Heart left ventricle (tissue), 16 donors: ENCODE measurements around the gene LILRA5. TPM values are rescaled to one million over a fixed set of nuclear protein-coding genes. Genes with fewer than 3 reads are reported as not detected.

Source experiments
- ATAC-seq, 4 donors: fragments of 200-7000 bp; cut with Tn5 transposase; one replicate each; pipeline ENCODE4 v1.9.1; 2020 to 2022; ENCODE audit warnings: moderate library complexity in 4 of 4, mild to moderate bottlenecking in 3 of 4, moderate number of reproducible peaks in 1 of 4
- DNase-seq, 5 donors: peaks; one replicate each; pipeline ENCODE4 v3.0.0-alpha.2; 2020
- H3K27ac ChIP-seq, 12 donors: fragments of 200-600 bp; sonication (generic) in 4 of 12; one replicate each; pipeline versions ENCODE4 v1.5.0 to v1.8.0; 2016 to 2022; ENCODE audit warnings: mild to moderate bottlenecking in 2 of 12
- H3K27me3 ChIP-seq, 9 donors: fragments of 200-600 bp; sonication (generic) in 2 of 9; one replicate each; pipeline versions ENCODE4 v1.5.1 to v1.8.0; 2016 to 2022; ENCODE audit warnings: mild to moderate bottlenecking in 3 of 9
- H3K36me3 ChIP-seq, 9 donors: fragments of 200-600 bp; sonication (generic) in 2 of 9; one replicate each; pipeline versions ENCODE4 v1.5.0 to v1.8.0; 2018 to 2022; ENCODE audit warnings: mild to moderate bottlenecking in 2 of 9
- H3K4me1 ChIP-seq, 12 donors: fragments of 200-600 bp; sonication (generic) in 4 of 12; one replicate each; pipeline versions ENCODE4 v1.5.0 to v1.8.0; 2016 to 2022; ENCODE audit warnings: mild to moderate bottlenecking in 3 of 12
- H3K4me3 ChIP-seq, 12 donors: fragments of 200-600 bp; sonication (generic) in 4 of 12; one replicate each; pipeline versions ENCODE4 v1.5.0 to v1.8.0; 2017 to 2022; ENCODE audit warnings: mild to moderate bottlenecking in 9 of 12, moderate library complexity in 4 of 12
- H3K9me3 ChIP-seq, 12 donors: fragments of 200-600 bp; sonication (generic) in 4 of 12; one replicate each; pipeline versions ENCODE4 v1.5.0 to v1.8.0; 2016 to 2022; ENCODE audit warnings: mild to moderate bottlenecking in 1 of 12
- POLR2A ChIP-seq, 2 donors: fragments of 450-650 bp; IDR thresholded peaks; one replicate each; pipeline ENCODE4 v1.6.1; 2017; ENCODE audit warnings: antibody characterized with exemption in 2 of 2, mild to moderate bottlenecking in 2 of 2, moderate library complexity in 2 of 2
- WGBS, 4 donors: extraction: QIAGEN DNeasy Blood & Tissue Kit in 2 of 4; methylation state at CpG; one replicate each; pipeline versions ENCODE4 v1.1.5 to v1.1.7; 2013 to 2018; 5-methylcytosine and 5-hydroxymethylcytosine counted together
- intact Hi-C, 10 donors: fragments of 100-400 bp; cut with DNase I; formaldehyde crosslinking; loops; one replicate each; pipeline versions ENCODE4 v1.11.1 to v1.14.2; 2022
- polyA plus RNA-seq, 2 donors: library from polyadenylated mRNA; stranded (reverse); fragments of 200-250 nt; gene quantifications; one replicate each; pipeline ENCODE4 v1.2.3, GENCODE V29; 2013
- total RNA-seq, 9 donors: library from RNA; depleted of rRNA in 2 of 9; stranded (reverse); fragments of >200 nt in 2 of 9; fragmentation: NEBNext Ultra II Directional in 3 of 9; extraction: Animal tissue kit (Norgen Biotek cat#: 25700) in 3 of 9; gene quantifications; one replicate each; pipeline versions ENCODE4 v1.1.0 to v1.2.4, GENCODE V29; 2016 to 2023
- TF ChIP-seq, protein P1 (sequence below), 12 donors: fragments of 200-600 bp; sonication (generic) in 4 of 12; IDR thresholded peaks; one replicate each; pipeline versions ENCODE4 v1.5.0 to v1.8.0; 2018 to 2022; ENCODE audit warnings: antibody characterized with exemption in 12 of 12, mild to moderate bottlenecking in 5 of 12
- donor health status: ischemic (EF 13 %, LVEDD 7.1; RV severe dilation, severe dysfunction).
- donor health status: healthy with polysubstance abuse.
- donor health status: DM: no; HTN: yes; CAD: no.
- donor health status: DM: no; HTN: no; CAD: no.
- donor health status: ischemic (EF 25% LVEDD 6.9; RV normal size, moderate dysfunction).
- donor health status: ischemic (EF 25% LVEDD 5.7; RV mildly dilated, moderate dysfunction).
- donor health status: healthy.
- donor health status: DM: yes; HTN: yes; CAD: no.
- donor health status: ischemic (EF 35%, LVEDD 5.7; RV mildly dilated, moderate dysfunction).
- donor health status: nonischemic (EF 11% LVEDD 7.7; RV severe dilation, severe dysfunction).
- donor health status: DM: yes; HTN: yes; CAD: no.
- donor health status: PGD.
- donor health status: ischemic (EF 29% LVEDD 5.4; RV normal size, mild dysfunction).
- donor health status: nonischemic (EF 23%, LVEDD 6.1; RV moderate dilation, normal function).

The LILRA5 gene
- total and polyA plus RNA-seq, 11 donors: 0.19 to 16.2 (median 1.5) TPM; not detected in 1

DNA sequence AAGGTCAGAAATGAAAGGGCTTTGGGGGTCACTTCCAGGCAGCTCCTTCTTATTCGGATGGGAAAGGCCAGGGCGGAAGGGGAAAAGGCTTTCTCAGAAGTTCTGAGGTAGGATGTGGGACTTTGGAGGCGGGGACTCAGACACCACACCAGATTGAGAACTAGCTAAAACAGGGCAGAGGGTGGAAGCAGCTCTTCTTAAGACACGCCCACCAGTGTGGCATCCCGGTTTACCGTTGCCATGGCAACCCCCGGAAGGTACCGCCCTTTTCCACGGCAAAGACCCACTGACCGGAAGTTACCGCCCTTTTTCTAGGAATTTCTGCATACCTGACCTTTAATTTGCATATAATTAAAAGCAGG lies 3.8 kb upstream of the LILRA5 start:
- H3K36me3 ChIP-seq: no peaks in the 10 kb centered on the region
- intact Hi-C loops: no loop called here
- peaks cover 0 to 35% (median 0%) of the 10 kb centered on the region in 9 donors for H3K27me3 ChIP-seq
- no peak for DNase-seq
- TF ChIP-seq, protein P1, sequence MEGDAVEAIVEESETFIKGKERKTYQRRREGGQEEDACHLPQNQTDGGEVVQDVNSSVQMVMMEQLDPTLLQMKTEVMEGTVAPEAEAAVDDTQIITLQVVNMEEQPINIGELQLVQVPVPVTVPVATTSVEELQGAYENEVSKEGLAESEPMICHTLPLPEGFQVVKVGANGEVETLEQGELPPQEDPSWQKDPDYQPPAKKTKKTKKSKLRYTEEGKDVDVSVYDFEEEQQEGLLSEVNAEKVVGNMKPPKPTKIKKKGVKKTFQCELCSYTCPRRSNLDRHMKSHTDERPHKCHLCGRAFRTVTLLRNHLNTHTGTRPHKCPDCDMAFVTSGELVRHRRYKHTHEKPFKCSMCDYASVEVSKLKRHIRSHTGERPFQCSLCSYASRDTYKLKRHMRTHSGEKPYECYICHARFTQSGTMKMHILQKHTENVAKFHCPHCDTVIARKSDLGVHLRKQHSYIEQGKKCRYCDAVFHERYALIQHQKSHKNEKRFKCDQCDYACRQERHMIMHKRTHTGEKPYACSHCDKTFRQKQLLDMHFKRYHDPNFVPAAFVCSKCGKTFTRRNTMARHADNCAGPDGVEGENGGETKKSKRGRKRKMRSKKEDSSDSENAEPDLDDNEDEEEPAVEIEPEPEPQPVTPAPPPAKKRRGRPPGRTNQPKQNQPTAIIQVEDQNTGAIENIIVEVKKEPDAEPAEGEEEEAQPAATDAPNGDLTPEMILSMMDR (IDR thresholded peaks at IDR 0.05): no peak
- no peak for TF ChIP-seq POLR2A (IDR thresholded peaks at IDR 0.05)
- WGBS, 4 donors: 42 to 50% (median 45%) methylated on average over 11 of the region's 11 CpGs
- H3K27ac ChIP-seq: peak overlapping the region in 1 of 12 donors; percentile 20
- peak in 2 of 4 donors; percentile 55 to 56 for ATAC-seq
- H3K4me1 ChIP-seq: peaks cover 0 to 32% (median 0%) of the 10 kb centered on the region in 12 donors
- H3K9me3 ChIP-seq: no peaks in the 10 kb centered on the region
- H3K4me3 ChIP-seq: no peak overlapping the region

DNA sequence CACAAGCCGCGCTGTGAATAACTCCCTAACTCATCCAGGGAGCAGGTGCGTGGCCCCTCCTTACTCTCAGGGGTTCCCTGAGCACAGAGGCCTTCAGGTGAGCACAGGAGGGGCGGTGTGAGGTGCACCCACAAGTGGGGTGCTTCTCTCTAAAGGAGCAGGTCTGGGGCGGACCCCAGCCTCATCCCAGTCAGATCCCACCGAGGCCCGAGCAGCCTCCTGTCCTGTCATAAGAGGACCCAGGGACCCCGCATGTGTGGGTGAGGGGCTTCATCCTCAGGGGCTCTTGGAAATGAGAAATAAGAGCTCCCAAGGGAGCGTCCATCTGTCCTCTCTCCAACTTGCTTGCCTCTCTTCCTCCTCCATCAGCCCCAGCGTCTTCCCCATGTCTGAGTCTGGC lies 3.0 kb upstream of the LILRA5 start:
- ATAC-seq (no peak), DNase-seq (no peak)
- TF ChIP-seq, protein P1 (IDR thresholded peaks at IDR 0.05): no peak
- no peak for TF ChIP-seq POLR2A (IDR thresholded peaks at IDR 0.05)
- H3K9me3 ChIP-seq: no peaks in the 10 kb centered on the region
- peaks cover 0 to 33% (median 0%) of the 10 kb centered on the region in 12 donors for H3K4me1 ChIP-seq
- intact Hi-C loops: no loop called here
- peaks cover 0 to 41% (median 0%) of the 10 kb centered on the region in 9 donors for H3K27me3 ChIP-seq
- 72 to 84% (median 77%) methylated on average over 9 to 10 of the region's 10 CpGs for WGBS, 4 donors
- H3K36me3 ChIP-seq: no peaks in the 10 kb centered on the region
- H3K4me3 ChIP-seq: no peak overlapping the region
- H3K27ac ChIP-seq: peak overlapping the region in 1 of 12 donors; percentile 20

DNA sequence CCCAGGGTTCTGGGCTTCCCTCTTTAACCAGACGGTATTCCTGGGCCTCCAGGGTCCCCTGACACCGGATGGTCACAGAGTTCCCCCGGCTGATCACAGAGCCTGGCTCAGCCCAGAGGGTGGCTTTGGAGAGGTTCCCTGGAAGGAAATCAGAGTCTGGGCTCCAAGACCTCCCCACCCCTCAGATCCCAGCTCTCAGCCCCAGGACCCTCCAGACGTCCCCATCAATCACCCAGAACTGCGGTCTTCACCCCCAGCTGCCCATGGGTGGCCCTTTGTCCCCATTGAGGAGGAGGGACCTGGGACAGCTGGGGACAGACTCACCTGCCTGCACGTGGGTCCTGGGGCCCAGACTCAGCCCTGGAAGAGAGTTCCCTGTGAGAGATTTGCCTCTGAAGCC lies 955 bp downstream of the LILRA5 start:
- TF ChIP-seq POLR2A (IDR thresholded peaks at IDR 0.05): no peak
- TF ChIP-seq, protein P1 (IDR thresholded peaks at IDR 0.05): no peak
- intact Hi-C loops: no loop called here
- WGBS, 4 donors: 52 to 69% (median 56%) methylated on average over 5 to 6 of the region's 6 CpGs
- H3K27me3 ChIP-seq: peaks cover 0 to 29% (median 0%) of the 10 kb centered on the region in 9 donors
- peak overlapping the region in 1 of 12 donors; percentile 46 for H3K4me3 ChIP-seq
- H3K4me1 ChIP-seq: peaks cover 0 to 22% (median 0%) of the 10 kb centered on the region in 12 donors
- peak overlapping the region in 1 of 12 donors; percentile 81 for H3K27ac ChIP-seq
- DNase-seq (no peak), ATAC-seq (no peak)
- no peaks in the 10 kb centered on the region for H3K36me3 ChIP-seq
- no peaks in the 10 kb centered on the region for H3K9me3 ChIP-seq

- H3K36me3 ChIP-seq: no peaks in the 10 kb centered on the region
- 54 to 65% (median 63%) methylated on average over 3 to 5 of the region's 5 CpGs for WGBS, 4 donors
- intact Hi-C loops: no loop called here
- H3K9me3 ChIP-seq: no peaks in the 10 kb centered on the region
- H3K4me3 ChIP-seq: peak overlapping the region in 1 of 12 donors; percentile 46
- ATAC-seq (no peak), DNase-seq (no peak)
- peaks cover 0 to 19% (median 0%) of the 10 kb centered on the region in 12 donors for H3K4me1 ChIP-seq
- no peak overlapping the region for H3K27ac ChIP-seq
- TF ChIP-seq, protein P1 (IDR thresholded peaks at IDR 0.05): no peak
- no peak for TF ChIP-seq POLR2A (IDR thresholded peaks at IDR 0.05)
- H3K27me3 ChIP-seq: peaks cover 0 to 30% (median 0%) of the 10 kb centered on the region in 9 donors
Observed at GRCh38 chr19:54311486-54311885, 1.5 kb downstream of the LILRA5 start.
